H54 (cell line): Measurements from ENCODE around the gene PRG2.
"Not testable (repeated sequence)": the region's sequence is repeated elsewhere in the genome, so short reads cannot be mapped to it uniquely, and the experiment has no call there.

Experiments used
- DNase-seq: peaks from one replicate; pipeline ENCODE4 v3.0.0; 2011; ENCODE audit warnings: low spot score, mixed read lengths; ENCODE audit not compliant: insufficient read length
- FAIRE-seq: peaks from 3 replicates; lab custom pipeline; 2011; peaks lifted over from hg19 to GRCh38; lab: Jason Lieb, UNC
- POLR2A ChIP-seq: IDR thresholded peaks from 2 replicates; pipeline ENCODE4 v1.6.1; 2011; ENCODE audit warnings: low read depth, mild to moderate bottlenecking, low read length

PRG2 gene

DNA sequence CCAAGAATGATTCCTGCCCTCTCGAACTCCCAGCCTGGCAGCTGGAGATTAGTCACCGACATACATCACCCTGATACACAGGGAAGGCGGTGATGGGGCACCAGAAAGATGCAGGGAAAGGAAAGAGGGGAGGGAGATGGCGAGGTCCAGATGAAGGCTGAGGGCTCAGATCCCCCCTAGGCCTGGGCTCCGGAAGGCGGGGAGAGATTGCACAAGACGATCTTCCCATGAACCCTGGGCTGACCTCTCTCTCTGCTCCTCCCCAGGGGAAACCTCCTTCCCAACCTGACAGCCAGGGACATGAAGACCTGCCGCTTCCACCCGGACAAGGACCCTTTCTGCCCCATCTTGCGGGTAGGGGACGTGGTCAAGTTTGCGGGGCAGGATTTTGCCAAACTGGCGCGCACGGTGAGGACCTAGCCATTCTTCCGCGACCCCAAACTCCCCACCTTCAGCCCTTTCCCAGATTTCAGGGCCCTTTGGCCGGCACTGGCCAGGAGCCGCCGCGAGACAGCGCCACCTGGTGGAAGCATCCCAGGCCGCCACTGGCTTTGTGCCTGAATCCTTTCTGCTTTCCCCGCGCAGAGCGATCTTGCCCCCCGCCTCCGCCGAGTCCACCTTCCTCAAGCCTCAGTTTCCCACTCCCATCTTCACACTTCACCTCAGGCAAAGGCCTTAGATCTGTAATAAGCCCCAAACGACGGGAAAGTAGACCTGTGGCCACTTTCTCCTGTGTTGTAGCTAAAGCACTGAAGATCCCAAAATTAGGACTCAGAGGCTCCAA is 40.8 kb downstream of the PRG2 start:
- no peak for TF ChIP-seq POLR2A
- no peak for FAIRE-seq
- DNase-seq, result peak; percentile 81

DNA sequence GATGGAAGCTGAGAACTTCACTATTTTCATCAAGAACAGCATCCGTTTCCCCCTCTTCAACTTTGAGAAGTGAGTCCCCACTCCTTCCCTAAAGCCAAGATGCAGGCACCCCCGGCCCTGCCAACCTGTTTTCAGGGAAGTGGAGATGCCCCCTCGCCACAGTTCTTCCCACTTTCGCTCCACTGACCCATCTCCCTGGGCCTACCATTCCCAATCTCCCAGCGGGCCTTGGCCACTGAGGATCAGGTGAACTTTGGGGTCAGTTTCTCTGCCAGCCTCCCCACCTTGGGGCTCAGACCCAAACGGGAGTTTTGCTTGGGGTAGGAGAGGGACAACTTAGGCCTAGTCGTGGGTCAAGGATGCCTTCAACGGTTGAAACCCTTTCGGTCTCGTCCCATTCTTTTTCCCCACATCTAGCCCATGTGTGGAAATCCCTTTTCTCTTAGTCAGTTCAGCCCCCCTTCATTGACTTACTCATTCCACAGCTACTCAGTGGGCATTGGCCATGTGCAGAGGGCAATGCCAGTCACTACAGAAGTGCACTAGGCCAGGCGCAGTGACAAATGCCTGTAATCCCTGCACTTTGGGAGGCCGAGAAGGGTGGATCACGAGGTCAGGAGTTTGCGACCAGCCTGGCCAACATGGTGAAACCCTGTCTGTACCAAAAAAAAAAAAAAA is 41.7 kb downstream of the PRG2 start:
- DNase-seq (peak; percentile 44), FAIRE-seq (no peak)
- TF ChIP-seq POLR2A, result no peak

DNA sequence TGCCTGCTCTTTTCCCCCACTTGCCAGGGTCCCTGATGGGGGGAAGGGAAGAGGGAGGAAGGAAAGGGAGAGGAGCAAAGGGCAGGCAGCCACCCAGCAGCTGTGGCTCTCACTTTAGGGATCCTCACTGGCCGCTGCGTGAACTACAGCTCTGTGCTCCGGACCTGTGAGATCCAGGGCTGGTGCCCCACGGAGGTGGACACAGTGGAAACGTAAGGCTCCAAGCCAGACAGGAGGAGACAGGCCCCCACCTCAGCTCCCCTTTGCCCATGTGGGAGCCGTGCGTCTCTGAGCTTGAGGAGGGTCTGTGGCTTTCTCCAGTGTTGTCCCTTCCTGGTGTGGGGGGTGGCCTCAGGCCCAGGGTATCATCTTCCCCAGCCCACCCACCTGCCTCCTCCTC is 42.4 kb downstream of the PRG2 start:
- no peak for FAIRE-seq
- TF ChIP-seq POLR2A, result no peak
- no peak for DNase-seq

DNA sequence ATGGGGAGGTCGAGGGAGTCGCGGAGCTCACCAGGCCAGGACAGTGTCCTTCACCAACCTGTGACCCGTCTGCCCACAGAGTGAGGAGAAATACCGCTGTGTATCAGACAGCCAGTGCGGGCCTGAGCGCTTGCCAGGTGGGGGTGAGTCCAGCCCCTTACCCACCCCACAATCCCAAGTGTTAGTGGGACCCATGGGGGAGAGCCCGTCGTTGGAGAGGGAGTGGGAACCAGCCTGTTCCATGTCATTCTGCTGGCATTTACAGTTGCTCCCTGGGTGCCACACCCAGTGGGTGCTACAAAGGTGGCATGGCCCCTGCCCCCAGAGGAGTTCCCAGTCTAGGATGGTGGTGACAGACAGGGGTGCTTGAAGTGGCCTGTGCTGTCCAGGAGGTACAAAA is 43.1 kb downstream of the PRG2 start:
- TF ChIP-seq POLR2A, result no peak
- FAIRE-seq, result no peak

DNA sequence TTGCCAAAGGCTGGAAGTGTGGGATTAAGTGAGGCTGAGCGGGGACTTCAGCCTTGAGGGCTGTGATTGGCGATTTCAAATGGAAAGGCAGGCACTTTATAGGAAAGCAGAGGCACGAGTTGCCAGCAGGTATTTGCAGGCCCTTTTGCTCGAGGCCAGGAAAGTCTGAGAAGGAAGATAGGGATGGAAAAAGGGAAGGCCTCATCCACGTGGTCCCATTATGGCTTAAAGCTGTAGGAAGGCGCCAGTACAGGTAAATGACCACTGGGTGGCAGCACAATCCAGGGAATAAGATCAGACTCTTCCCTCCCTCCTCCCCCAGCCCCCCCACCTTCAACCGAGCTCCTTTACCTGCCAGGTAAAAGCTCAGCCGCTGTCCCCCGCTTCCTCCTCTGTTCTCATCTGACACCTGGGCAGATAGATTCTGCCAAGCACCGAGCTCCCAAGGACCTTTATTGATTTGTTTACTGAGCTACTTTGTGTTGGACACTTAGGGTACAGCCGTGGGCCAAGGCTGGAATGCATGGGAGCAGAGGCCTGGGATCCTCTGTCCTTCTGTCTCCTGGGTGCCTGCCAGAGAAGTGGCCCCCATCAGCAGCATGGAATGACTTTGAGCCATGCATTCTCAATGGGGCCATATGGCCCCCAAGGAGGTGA is 44.8 kb downstream of the PRG2 start:
- no peak for FAIRE-seq

More for the DNA sequence above, 43.1 kb downstream of the PRG2 start:
- no peak for DNase-seq

DNA sequence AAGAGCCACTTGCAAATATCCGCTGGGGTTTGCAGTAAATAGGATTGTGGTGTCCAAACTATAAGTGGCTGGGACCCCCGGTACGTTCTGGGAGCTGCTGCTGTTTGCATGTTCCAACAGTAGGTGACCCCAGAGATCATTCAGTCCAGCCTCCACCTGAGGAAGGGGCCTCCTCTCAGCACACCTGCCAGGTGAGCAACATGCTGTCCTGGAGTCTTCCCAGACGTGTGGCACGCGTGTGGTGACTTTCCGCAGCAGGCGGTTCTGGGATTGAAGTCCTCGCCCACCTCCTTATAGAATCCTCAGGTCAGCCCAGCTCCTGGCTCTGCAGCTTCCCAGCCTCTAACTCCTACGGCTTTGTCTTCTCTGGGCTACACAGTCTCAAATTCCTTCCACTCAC is 45.6 kb downstream of the PRG2 start:
- no peak for TF ChIP-seq POLR2A
- FAIRE-seq (no peak), DNase-seq (no peak)

More for the DNA sequence above, 44.8 kb downstream of the PRG2 start:
- no peak for TF ChIP-seq POLR2A
- DNase-seq, result peak; percentile 58

DNA sequence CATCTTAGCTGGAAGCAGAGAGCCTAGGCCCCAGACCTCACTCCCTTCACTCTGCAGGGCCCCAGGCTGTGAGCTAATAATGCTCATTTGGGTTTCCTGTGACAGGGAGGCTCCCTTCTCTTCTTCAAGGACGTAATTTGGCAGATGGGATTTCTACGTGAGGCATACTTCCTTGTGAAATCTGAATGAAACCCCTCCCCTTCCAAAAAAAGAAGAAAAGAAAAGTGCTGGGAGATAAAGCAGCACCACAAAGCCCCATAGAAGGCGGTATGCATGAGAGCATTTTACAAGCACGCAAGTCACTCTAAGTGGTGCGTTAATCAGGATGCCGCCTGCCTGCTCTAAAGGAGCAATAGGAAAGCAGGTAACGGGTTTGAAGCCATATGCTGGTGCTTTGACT is 46.6 kb downstream of the PRG2 start:
- FAIRE-seq (no peak), DNase-seq (no peak)

DNA sequence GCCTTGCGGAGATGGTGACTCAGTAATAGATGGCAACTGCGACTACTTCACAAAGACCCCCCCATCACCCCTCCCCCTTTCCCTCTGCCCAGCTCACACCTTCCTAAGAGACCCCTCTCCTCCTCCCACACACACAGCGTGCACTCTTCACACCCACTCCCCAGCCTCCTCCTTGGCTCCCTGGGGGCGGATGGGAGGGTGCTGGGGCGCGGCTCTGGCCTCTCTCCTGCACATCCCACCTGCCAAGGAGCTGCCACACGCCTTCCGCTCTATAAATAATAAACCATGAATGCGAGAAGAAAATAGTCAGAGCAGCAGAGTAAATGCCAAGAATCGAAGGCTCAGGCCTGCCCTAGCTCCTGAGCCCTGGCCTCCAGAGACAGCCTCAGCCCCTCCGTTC is 47.7 kb downstream of the PRG2 start:
- DNase-seq (no peak), FAIRE-seq (no peak)
- TF ChIP-seq POLR2A, result no peak

More for the DNA sequence above, 46.6 kb downstream of the PRG2 start:
- TF ChIP-seq POLR2A, result no peak

DNA sequence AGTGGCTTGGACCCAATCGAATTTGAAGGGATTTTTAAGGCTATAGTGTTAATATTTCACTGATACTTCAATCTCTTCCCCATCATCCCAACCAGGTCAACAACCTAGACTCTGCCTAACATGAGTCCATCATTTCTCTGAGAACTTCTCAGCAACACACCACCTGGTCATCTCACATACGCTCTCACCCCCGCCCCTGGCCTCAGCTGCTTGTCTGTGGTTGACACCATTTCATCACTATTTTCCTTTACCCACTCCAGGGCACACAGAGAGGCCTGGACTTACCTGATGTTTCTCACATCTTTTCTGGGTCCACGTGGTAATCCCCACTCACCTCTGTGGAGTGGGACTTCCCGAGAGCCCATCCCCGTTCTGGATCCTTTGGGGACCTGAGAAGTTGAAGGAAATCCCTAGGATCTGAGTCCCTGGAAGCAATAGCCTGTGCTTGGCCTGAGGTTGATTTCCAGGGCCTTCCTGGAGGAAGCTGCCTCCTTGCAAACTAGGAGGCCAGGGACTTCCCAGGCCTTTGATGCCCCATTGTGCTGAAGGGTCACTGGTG is 49.1 kb downstream of the PRG2 start:
- no peak for TF ChIP-seq POLR2A
- no peak for DNase-seq
- FAIRE-seq, result no peak

DNA sequence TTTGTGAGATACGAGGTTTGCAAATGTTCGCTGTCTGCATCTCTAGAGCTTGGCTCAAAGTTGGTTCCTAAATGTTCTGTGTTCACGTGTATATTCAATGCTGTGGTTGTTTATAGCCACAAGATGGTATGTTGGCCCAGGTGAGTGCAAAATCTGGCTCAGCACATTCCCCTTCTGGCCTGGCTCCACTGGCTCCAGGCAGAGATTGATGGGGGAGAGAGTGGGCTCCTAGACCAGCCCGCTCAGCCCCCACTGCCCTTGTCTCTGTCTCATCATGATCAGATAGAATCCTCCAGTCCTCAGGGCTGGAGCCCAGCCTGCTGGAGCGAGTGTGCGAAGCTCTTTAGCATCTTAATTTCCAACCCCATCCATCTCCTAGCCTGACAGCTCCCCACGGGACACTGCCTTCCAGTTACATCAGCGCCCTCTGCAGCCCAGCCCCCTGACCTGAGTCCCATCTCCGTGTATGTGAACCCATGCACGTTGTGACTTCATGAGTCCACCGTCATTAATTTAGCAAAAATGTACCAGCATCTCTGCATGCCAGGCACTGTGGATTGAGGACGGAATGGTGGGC is 50.3 kb downstream of the PRG2 start:
- FAIRE-seq (no peak), DNase-seq (no peak)
- TF ChIP-seq POLR2A, result no peak

DNA sequence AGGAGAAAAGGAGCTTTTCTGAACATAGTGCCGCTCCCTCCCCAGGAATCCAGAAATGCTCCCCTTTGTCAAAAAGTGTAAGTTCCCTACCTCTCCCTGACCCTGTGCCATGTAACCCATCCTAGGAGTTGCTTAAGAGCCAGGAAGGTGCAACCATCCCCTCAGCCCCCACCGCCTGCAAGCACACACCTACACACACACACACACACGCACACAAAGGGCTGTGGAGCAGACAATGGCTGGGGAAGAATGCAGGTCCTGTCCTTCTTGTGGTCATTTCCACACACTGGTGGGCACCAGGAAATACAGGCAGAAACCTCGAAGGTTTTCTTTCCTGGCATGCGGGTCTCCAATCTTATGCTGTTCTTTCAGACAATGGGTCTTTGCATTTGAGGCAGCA is 51.1 kb downstream of the PRG2 start:
- DNase-seq (no peak), FAIRE-seq (no peak)
- TF ChIP-seq POLR2A, result no peak

DNA sequence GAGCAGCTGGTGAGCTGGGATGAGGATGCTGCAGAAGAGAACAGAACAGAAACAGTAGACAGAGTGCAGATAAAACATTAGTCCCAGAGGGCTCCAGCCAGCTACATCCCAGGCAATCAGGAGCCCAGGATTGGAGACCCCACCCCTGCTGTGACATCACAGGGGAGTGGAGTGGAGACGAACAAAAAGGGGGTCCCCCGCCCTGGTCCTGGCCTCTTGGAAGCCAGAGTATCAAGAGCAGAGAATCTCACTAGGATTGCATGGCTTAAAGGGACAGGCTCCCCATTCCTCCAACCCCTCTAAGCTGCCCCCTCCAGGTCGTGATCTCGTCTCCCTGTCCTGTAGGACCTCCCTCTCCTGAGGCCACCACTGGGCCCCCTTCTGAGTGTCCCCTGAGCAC is 52.3 kb downstream of the PRG2 start, which contains the start of gene P2RX3:
P2RX3 (plus strand) TSS at position 211 of the 400 bp plus-strand sequence. CDS start 199 bp downstream, outside the sequence.
- FAIRE-seq, result no peak
- DNase-seq, result no peak
- no peak for TF ChIP-seq POLR2A

DNA sequence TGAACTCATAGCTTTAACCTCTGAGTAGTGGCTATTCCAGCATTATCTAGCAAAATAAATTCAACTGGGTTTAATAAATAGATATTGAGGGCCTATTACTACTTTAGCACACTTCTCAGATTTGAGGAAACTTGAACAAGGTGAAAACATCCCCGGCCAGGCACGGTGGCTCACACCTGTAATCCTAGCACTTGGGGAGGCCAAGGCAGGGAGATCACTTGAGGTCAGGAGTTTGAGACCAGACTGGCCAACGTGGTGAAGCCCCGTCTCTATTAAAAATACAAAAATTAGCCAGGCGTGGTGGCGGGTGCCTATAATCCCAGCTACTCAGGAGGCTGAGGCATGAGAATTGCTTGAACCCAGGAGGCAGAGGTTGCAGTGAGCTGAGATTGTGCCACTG is 53.6 kb downstream of the PRG2 start:
- DNase-seq, FAIRE-seq: not testable (repeated sequence)
